GM12892 (cell line): ENCODE measurements around the gene CEACAM5. TPM values are rescaled to one million over a fixed set of nuclear protein-coding genes. Genes with fewer than 3 reads are reported as not detected.

ENCODE experiments used
- DNase-seq: peaks from one replicate; pipeline ENCODE4 v3.0.0; 2011; ENCODE audit not compliant: insufficient read length
- FAIRE-seq: peaks from 2 replicates; lab custom pipeline; 2011; peaks lifted over from hg19 to GRCh38; lab: Jason Lieb, UNC
- POLR2A ChIP-seq: IDR thresholded peaks from 2 replicates; pipeline ENCODE4 v1.6.1; 2011; ENCODE audit warnings: low read depth, low read length, control low read depth
- POLR2AphosphoS5 ChIP-seq: IDR thresholded peaks from 2 replicates; pipeline ENCODE4 v1.6.1; 2011; ENCODE audit warnings: low read depth, low read length, control low read depth
- TAF1 ChIP-seq: IDR thresholded peaks from 2 replicates; pipeline ENCODE4 v1.6.1; 2011; ENCODE audit warnings: low read depth, mild to moderate bottlenecking, control low read depth, low read length, borderline replicate concordance
- polyA plus RNA-seq: library from polyadenylated mRNA; unstranded; fragments of >200 nt; gene quantifications from one replicate; pipeline ENCODE4 v1.2.1, GENCODE V29; 2012; ENCODE audit warnings: missing spikeins, inconsistent platforms; ENCODE audit not compliant: missing spikeins

Gene CEACAM5
- polyA plus RNA-seq: not detected

DNA sequence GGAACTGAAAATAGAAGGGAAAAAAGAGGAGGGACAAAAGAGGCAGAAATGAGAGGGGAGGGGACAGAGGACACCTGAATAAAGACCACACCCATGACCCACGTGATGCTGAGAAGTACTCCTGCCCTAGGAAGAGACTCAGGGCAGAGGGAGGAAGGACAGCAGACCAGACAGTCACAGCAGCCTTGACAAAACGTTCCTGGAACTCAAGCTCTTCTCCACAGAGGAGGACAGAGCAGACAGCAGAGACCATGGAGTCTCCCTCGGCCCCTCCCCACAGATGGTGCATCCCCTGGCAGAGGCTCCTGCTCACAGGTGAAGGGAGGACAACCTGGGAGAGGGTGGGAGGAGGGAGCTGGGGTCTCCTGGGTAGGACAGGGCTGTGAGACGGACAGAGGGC is at the start of gene CEACAM5:
Gene CEACAM5 (plus strand): TSS at position 146 of the 400 bp plus-strand sequence. CDS start 106 bp downstream, at position 252.
- DNase-seq: no peak
- FAIRE-seq: no peak
- TF ChIP-seq POLR2A (no peak), POLR2AphosphoS5 (no peak), TAF1 (no peak)

DNA sequence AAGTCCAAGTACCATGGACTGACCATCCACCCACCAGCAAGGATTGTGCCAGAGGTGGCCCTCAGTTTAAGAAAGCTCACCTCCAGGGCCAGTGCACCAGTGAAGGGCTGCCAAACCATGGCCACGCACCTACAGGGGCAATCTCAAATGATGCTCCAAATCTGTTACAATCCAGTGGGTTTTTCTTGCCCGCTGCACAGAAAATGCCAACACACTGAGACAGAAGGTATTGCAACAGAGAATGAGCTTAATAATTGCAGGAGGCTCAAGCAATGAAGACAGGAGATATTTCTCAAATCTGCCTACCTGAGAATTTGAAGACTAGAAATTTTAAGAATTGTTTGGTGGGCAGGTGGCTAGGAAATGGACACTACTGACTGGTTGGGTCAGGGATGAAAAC is 42.4 kb upstream of the CEACAM5 start:
- DNase-seq: no peak
- no peak for TF ChIP-seq TAF1
- TF ChIP-seq POLR2AphosphoS5: no peak
- TF ChIP-seq POLR2A: no peak
- FAIRE-seq: no peak

DNA sequence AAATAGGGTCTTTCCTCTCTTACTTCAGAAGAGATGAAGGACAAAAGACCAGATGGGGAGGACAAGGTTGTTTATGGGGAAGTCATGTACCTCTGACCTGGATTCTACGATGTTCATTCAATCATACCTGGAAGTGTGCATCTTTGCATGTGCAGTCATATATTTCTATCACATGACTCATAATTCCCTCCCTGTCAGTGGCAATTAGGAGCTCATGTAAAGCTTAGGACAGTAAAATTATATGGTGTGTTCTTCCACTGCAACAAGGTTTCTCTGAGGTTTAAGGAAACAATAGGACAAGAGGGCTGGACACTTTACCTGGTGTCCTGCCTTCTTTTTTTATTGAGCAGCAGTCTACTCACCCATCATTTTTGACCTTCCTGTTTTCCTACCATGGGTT is 40.1 kb upstream of the CEACAM5 start:
- FAIRE-seq: no peak
- no peak for DNase-seq
- TF ChIP-seq POLR2A (no peak), TAF1 (no peak), POLR2AphosphoS5 (no peak)

DNA sequence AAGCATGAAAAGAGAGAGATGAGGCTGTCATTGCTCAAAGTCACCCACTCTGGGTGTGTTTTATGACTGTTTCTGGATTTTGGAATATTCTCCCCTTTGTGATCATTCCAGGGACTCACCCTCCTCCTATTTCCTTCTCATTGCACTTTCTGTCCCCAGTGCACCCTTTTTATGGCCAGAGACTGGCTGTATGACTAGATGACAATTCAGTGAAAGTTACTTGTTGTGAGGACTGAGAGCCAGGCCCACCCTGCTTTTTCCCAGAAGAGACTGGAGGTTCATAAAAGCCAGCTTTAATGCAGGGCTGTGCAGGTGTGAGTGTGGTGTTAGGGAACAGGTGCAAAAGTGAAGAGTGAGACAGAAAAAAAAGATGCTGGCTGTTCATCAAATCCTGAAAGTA is 37.7 kb upstream of the CEACAM5 start:
- no peak for TF ChIP-seq TAF1
- no peak for TF ChIP-seq POLR2A
- TF ChIP-seq POLR2AphosphoS5: no peak

DNA sequence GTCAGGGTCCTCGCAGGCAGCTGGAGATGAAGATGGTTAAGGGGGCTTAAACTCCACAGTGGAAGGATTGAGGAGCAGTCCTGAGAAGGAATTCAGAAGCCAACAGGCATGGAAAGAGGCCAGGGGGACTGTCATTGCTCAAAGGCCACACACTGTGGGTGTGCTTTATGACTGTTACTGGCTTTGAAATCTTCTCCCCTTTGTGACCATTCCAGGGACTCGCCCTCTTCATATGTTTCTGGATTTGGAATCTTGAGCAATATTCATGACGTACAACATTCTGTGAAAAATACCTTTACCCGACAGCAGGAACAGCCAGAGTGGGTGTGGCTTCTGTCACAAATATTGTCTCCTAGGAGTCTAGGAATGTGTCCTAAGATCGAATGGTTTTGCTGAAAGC is 36.9 kb upstream of the CEACAM5 start:
- DNase-seq (no peak), FAIRE-seq (no peak)
- no peak for TF ChIP-seq TAF1
- no peak for TF ChIP-seq POLR2A
- no peak for TF ChIP-seq POLR2AphosphoS5

More for the DNA sequence above, 37.7 kb upstream of the CEACAM5 start:
- no peak for FAIRE-seq
- DNase-seq: no peak

DNA sequence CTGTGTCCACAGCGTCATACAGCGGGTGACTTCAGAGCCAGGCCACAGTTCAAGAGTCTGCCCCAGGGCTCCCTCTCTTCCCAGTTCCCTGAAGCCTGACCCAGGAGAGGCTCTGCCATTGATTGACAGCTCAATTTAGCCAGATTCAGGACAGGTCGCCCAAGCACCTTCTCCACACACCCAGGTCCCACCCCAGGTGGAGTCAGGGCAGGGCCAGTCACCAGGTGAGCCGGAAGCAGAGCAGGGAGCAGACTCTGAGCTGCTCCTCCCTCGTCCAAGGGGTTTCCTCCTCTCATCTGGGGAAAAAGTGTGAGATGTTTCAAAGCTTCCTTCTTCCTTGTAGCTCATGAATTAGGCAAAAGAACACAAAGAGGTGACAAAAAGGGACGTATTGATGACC is 26.0 kb upstream of the CEACAM5 start:
- TF ChIP-seq TAF1 (no peak), POLR2A (no peak), POLR2AphosphoS5 (no peak)
- DNase-seq (no peak), FAIRE-seq (no peak)

DNA sequence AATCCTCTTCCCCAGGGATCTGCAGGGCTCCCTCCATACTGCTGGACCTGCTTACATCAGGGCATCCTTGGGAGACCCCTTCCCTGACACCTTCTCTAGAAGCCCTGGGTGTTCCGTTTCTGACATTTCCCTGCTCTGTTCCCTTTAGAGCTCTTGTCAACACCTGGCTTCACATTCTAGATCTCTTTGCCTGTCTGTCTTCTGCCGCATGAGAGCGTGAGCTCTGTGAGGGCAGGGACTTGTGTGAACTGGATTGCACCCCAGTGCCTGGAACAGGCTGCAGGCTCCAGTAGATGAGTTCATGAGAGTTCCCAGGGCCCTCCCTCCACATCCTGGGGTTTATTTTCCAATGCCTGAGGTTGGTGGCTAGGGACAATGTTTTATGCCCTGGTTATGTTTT is 21.0 kb upstream of the CEACAM5 start:
- TF ChIP-seq TAF1: no peak
- TF ChIP-seq POLR2A: no peak
- TF ChIP-seq POLR2AphosphoS5: no peak
- no peak for DNase-seq
- FAIRE-seq: no peak

DNA sequence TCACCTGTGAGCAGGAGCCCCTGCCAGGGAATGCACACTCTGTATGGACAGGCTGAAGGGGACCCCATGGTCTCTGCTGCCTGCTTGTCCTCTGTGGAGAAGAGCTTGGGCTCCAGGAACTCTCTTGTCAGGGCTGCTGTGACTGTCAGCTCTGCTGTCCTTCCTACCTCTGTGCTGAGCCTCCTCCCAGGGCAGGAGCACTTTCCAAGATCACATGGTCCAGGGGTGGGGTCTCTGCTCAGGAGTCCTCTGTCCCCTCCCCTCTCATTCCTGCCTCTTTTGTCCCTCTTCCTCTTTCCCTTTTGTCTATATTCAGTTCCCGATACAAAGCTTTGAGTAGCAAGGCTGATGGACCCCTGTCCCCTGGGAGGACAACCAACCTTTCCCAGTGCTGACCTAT is 20.3 kb upstream of the CEACAM5 start, which contains the start of gene CEACAM7:
Gene CEACAM7 (minus strand): TSS at position 173 of the 400 bp plus-strand sequence. CDS start 105 bp downstream, at position 68.
- no peak for DNase-seq
- FAIRE-seq: no peak
- TF ChIP-seq POLR2AphosphoS5 (no peak), POLR2A (no peak), TAF1 (no peak)

DNA sequence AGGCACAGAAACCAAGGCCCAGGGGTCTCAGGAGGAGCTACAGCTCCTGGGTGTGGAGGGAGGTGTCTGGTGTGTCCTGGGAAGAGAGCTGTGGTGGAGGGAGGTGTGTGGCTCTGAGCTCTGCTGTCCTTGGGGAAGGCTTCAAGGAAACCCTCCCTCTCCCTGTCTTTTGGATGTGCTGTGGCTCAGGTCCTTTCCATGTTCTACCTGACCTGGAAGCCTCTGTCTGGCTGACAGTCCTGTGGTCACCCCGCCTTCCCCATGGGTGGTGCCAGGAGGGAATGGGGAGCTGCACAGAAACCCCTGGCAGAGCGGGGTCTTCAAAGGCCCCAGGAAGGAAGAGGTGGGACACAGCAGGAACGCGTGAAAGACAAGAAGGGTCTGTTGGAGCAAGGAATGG is 19.7 kb upstream of the CEACAM5 start:
- DNase-seq: no peak
- TF ChIP-seq POLR2A (no peak), POLR2AphosphoS5 (no peak), TAF1 (no peak)
- FAIRE-seq: no peak

DNA sequence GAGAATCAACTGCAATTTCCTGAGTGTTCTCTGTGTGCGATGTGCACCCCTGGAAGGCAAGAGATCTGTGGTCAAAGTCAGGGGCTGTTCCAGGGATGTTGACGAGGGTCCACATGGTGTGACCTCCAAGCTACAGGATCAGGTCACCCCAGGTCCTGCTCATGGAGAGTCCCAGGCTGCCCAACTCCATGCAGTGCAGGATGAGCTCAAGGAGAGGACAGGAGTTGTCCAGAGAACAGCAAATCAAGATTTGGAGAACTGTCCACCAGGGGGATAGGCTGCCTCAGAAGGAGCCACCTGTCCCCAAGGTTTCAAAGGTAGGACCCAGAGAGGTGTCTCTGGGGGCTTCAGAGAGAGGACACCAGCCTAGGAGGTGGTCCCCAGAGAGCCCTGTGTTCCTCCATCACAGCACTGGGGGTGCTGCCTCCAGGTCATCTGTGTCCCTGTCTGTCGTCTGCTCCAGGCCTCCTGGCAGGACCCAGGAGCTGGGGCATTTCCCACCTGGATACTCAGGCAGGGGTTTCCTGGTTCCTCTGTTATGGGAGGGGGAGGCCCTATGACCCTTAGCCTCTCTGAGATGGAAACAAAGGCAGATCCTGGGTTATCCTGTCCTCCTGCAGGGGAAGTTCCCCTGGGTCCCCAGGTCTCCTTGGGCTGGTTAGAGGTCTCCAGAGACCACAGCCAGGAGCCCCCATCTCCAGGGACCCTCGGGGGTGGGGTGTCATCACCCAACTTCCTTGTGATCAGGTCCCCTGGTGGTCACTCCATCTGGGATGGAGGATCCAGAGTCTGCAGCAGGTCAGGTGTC is 18.2 kb upstream of the CEACAM5 start:
- DNase-seq: no peak
- no peak for FAIRE-seq
- TF ChIP-seq TAF1: no peak
- TF ChIP-seq POLR2AphosphoS5: no peak
- no peak for TF ChIP-seq POLR2A

DNA sequence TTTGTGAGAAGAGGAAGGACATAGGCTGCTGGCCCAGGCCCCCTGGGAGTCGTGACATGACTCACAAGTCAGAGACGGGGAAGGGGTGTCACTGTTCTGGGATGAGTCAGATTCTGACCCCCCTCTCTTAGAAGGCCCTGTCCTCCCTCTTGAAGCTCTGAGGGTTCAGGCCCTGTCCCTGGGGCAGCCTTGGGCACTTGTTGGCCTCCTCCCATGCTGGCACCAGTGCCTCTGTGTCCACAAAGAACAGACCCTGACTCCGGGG is 17.7 kb upstream of the CEACAM5 start:
- no peak for TF ChIP-seq POLR2A
- no peak for TF ChIP-seq TAF1
- no peak for TF ChIP-seq POLR2AphosphoS5
- FAIRE-seq (no peak), DNase-seq (no peak)
